GM10847 (cell line): ENCODE data around the gene PGAP6.

Source experiments
- POLR2A ChIP-seq: IDR thresholded peaks from 2 replicates; pipeline ENCODE4 v1.6.1; 2011; ENCODE audit not compliant: insufficient read length; ENCODE audit errors: extremely low read depth

Gene PGAP6, protein sequence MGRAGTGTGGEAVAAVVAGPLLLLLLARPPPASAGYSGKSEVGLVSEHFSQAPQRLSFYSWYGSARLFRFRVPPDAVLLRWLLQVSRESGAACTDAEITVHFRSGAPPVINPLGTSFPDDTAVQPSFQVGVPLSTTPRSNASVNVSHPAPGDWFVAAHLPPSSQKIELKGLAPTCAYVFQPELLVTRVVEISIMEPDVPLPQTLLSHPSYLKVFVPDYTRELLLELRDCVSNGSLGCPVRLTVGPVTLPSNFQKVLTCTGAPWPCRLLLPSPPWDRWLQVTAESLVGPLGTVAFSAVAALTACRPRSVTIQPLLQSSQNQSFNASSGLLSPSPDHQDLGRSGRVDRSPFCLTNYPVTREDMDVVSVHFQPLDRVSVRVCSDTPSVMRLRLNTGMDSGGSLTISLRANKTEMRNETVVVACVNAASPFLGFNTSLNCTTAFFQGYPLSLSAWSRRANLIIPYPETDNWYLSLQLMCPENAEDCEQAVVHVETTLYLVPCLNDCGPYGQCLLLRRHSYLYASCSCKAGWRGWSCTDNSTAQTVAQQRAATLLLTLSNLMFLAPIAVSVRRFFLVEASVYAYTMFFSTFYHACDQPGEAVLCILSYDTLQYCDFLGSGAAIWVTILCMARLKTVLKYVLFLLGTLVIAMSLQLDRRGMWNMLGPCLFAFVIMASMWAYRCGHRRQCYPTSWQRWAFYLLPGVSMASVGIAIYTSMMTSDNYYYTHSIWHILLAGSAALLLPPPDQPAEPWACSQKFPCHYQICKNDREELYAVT

DNA sequence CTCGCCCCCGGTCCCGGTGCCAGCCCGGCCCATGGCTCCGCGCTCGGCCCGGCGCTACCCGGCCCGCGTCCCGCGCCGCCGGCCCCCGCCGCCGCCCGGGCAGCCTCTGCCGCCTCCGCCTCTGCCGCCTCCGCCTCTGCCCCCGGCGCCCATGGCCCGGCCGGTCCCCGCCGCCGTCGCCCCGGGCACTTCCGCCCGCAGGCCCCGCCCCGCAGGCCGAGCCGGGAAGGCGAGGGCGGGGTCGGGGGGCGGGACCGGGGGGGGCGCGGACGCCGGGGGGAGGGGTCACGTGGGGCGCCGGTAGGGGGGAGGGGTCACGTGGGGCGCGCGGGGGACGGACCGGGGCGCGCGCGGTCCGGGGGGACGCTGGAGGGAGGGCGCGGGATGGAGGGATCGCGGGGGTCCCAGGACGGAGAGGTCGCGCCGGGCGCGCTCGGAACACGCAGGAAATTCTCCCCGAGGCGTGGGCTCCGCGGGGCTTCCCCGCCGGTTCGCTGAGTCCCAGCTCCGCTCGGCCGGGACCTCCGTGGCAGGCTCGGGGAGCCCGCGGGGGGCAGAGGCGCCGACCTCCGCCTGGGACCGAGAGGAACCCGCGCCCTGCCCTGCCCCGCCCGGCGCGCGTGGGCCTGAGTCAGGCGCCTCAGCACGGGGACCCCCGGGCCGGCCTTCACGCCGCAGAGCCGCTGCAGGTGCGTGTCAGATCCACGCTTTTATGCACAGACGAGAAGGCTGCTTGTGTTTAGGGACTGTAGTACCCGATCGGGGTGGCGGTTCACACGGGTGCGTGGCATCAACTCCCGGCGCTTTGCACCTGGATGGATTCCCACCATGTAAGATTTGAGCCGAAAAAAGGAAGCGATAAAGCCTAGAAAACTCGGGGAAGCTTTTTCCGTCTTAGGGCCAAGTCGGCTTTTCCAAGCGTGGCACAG lies at the start of gene PGAP6:
PGAP6 (minus strand) TSS at position 190 of the 929 bp plus-strand sequence; CDS start at position 33, 157 bp downstream.
- peak; percentile 61 for TF ChIP-seq POLR2A

DNA sequence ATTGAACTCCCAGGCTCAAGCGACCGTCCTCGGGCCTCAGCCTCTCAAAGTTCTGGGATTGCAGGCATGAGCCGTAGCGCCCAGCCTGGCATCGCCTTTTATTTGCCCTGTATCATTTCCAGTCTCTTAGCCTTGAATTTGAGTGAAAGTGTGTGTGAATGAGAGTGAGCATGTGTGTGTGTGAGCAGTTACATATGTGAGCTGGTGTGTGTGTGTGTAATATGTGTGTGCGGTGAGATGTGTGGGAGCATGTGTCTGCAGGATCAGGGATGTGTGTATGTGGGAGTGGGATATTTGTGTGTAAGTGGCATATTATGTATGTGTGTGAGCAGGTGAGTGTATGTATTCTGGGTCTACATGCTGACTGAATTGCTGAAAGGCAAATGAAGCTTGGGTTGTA lies 49.1 kb upstream of the PGAP6 start:
- TF ChIP-seq POLR2A: no peak

DNA sequence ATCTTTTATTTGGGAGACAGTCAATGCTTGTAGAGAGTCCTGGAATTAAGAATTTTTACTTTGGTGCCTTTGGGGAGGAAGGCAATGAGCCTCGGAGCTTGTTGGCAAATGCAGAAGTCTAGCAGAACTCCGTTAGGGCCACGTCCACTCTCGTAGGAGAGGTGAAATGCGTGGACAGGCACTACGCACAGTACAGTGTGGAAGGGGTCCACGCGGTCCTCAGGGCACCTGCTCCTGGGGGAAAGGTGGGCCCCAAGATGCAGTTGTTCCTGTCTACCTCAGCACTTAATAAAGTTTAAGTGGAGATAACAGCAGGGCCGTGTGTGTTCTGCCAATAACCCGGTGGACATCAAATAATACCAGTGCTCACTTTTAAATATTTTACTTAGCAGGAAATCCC lies 45.5 kb upstream of the PGAP6 start:
- TF ChIP-seq POLR2A: no peak

DNA sequence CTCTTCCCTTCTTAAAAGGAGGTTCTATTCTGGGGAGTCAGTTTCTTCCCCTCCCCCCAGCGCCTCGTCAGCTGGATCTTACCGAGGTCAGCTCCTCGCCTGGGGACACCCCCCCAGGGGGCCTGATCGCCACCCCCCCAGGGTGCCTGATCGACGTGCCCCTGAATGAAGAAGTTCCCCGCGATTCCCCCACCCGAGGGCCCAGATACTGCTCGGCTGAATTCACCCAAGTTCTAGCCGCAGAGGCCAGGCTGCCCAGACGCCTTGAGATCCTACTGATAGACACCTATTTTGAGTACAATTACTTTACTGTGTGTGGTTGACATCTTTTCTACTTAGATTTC lies 45.1 kb upstream of the PGAP6 start:
- TF ChIP-seq POLR2A: no peak

DNA sequence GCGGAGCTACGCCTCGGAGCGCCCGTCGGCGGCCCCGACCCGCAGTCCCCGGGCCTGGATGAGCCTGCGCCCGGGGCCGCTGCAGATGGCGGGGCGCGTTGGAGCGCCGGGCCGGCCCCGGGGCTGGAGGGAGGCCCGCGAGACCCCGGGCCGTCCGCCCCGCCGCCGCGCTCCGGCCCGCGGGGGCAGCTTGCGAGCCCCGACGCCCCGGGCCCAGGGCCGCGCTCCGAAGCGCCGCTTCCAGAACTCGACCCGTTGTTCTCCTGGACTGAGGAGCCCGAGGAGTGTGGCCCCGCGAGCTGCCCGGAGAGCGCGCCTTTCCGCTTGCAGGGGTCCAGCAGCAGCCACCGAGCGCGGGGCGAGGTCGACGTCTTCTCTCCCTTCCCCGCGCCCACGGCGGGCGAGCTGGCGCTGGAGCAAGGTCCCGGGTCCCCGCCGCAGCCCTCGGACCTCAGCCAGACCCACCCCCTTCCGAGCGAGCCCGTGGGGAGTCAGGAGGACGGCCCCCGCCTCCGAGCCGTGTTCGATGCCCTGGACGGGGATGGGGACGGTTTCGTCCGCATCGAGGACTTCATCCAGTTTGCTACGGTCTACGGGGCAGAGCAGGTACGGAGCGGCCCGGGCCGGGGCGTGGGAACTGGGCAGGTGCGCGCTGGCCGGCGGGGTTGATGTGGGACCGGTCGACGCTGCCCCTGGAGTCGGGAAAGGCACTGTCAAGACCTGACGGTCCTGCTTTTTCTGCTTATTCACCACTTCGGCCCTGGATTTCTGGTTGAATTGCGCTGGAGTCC lies 44.5 kb upstream of the PGAP6 start:
- TF ChIP-seq POLR2A: no peak

DNA sequence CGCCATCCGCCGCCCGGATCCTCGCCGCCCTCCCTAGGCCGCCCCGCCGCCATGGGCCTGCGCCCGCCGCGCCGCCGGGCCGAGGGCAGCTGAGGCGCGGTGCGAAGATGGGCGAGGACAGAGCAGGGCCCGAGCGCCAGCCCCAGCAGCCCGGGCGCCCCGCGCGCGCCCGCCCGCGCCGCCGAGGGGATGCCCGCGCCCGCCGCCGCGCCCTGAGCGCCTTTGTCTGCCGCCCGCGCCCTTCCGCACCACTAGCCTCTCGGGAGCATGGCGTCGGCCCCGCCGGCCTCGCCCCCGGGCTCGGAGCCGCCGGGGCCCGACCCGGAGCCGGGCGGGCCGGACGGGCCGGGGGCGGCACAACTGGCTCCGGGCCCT lies 43.9 kb upstream of the PGAP6 start:
- TF ChIP-seq POLR2A: no peak

DNA sequence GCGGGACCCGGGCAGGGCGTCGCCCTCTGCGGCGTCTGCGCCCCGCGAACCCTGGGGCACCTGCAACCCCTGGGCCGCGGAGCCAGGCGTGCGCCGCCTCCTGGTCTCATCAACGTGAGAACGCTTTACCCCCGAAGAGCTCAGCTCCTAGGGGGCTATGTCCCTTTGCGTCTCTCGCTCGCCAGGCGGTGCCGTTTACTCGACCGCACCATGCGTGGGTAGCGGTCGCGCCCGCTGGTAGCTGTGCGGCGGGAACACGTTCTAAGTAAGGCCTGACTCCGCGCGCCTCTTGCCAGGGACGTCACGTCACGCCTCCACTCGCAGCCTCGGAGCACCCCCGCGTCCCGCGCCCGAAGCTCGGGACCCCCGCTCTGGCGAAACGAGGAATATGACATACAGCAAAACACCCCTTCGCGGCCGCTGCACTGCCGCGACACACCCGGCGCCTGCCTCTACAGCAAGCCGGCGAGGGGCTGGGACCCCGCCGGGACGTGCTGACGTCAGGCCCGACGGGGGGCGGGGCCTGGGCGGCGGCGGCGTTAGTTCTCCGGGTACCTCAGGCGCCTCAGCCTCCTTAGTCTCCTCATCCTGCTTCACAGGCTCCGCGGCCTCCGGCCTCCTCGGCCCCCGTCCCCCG lies 43.4 kb upstream of the PGAP6 start, which contains the start of gene RAB11FIP3:
RAB11FIP3 (plus strand) TSS at position 568 of the 637 bp plus-strand sequence. CDS start 358 bp downstream, outside the sequence.
- peak; percentile 62 for TF ChIP-seq POLR2A

DNA sequence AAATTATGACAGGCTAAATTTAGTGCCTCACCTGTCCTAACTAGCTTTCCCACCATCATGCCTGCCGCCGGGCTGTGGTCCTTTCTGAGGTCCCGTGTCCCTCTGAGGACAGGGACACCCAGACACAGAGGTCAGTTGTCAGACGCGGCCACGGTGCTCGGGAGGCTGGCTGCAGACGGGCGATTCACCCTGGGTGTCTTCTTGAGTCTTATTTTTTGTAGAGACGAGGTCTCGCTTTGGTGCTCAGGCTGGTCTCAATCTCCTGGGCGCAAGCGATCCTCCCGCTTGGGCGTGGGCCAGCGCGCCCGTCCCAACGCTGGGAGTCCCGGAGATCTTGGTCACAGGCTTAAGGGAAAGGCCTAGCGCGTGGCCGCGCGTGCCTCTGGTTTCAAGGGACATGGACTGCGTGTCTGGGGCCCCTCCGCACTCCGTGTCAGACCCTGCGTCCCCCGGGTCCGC lies 42.9 kb upstream of the PGAP6 start:
- no peak for TF ChIP-seq POLR2A

DNA sequence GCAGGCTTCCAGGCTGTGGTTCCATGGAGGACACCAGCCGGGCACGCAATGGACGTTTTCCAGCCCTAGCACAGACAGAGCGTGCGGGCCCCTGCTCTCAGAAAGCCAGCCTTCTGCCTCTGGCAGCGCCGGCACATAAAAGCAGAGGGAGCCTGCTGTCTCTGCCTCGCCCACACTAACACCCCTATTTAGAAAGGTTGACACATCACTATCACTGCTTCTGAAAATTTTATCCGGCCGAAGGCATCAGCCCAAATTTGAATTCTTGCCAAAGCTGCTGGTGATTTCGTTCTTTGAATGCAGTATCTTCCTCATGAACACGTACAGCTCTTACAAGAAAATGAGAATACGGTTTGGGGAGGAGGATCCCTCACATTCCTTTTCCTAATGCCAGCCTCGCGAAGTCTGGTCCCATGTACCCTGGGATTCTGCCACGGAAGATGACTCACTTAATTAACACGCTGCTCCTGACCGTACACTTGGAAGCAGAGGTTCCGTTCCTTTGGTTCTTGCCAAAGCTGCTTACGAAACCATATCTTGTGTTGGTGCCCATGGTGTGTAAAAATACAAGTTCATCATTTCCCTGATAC lies 42.4 kb upstream of the PGAP6 start:
- TF ChIP-seq POLR2A: no peak

DNA sequence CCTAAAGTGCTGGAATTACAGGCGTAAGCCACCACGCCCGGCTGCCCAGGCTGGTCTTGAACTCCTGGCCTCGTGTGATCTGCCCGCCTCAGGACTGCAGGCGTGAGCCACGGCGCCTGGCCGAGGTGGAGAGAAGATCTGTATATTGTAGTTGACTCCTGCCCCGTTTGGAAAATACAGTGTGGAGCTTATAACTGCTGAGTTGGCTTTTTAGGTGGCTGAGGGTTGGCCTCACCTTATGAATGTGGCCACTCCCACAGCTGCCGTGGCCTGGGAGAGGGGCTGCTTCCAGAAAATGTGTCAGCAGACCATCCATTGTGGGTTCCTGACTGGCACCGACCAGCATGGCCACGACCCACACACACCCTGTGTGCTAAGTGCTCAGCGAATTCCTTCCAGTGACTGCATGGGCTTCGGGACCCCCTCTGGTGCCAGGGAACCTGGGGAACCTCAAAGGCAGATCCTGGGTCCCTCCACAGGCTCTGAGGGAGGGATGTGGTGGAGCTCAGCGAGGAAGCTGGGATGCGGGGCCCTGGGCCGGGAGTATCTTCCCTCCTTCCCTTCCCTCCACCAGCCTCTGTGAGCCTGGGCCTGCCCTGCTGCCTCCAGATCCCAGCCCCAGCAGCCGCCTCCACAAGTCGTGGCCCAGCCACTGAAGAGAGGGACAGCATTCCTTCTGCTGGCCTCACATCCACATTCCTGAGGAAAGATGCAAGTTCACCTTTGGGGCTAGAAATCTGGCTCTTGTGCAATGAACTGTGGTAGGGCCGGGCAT lies 32.8 kb upstream of the PGAP6 start:
- TF ChIP-seq POLR2A: no peak

DNA sequence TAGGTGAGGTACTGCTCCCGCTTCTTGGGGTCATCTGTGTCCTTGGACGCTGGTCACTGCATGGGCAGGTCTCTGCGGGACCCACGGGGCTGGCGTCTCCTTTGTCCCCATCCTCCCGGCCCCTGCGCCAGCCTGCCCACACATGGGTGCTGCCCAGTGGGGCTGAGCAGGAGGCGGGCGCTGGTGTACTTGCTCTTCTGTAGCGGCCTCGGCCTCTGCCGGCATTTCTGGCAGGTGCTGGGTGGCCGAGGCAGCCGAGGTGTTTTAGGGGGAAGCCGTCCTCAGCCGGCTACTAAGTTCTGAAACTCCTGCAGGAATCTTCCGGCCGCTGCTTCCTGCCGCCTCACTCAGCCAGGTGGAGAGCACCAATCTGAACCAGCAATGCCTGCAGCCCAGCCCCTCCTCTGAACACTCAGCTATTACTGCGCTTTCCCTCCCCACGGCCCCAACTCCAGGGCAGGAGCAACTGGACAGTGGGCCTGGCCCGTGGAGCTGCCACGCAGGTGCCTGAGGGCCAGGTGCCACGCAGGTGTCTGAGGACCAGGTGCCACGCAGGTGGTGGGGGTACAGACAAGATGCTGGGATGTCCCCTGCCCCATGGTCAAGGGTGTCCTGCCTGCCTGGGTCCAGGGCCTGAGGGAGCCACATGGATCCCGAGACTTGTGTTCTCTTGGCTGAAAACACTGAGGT lies 29.9 kb upstream of the PGAP6 start:
- no peak for TF ChIP-seq POLR2A

DNA sequence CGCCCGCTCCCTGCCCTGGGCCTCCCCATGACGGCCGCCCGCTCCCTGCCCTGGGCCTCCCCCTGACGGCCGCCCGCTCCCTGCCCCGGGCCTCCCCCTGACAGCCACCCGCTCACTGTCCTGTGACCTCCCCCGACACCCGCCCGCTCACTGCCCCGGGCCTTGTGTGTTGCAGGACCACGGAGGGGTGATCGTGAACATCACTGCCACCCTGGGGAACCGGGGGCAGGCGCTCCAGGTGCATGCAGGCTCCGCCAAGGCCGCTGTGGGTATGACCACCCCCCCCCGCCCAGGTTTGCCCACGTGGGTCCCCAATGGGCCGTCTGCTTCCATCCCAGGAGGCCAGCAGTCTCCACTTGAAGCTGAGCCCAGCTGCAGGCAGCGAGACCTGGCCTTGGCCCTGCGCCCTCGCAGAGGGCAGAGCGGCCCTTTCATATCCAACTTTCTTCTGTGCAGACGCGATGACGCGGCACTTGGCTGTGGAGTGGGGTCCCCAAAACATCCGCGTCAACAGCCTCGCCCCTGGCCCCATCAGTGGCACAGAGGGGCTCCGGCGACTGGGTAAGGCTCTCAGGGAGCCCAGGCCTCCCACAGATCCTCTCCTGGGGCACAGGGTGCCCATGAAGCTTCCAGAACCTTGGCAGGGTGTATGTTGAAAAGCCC lies 28.9 kb upstream of the PGAP6 start:
- TF ChIP-seq POLR2A: no peak
